GM19099 (cell line): ENCODE results near the gene PPP1R16B.

ENCODE experiments used
- POLR2A ChIP-seq: IDR thresholded peaks from 3 replicates; pipeline ENCODE4 v1.6.1; 2011; ENCODE audit warnings: low read depth; ENCODE audit not compliant: insufficient read length; ENCODE audit errors: extremely low read depth

PPP1R16B gene

GRCh38 chr20:38957235-38957876, 151.9 kb downstream of the PPP1R16B start:
- TF ChIP-seq POLR2A, result no peak

- no peak for TF ChIP-seq POLR2A
Measured at GRCh38 chr20:38957915-38958485, 152.5 kb downstream of the PPP1R16B start.

DNA sequence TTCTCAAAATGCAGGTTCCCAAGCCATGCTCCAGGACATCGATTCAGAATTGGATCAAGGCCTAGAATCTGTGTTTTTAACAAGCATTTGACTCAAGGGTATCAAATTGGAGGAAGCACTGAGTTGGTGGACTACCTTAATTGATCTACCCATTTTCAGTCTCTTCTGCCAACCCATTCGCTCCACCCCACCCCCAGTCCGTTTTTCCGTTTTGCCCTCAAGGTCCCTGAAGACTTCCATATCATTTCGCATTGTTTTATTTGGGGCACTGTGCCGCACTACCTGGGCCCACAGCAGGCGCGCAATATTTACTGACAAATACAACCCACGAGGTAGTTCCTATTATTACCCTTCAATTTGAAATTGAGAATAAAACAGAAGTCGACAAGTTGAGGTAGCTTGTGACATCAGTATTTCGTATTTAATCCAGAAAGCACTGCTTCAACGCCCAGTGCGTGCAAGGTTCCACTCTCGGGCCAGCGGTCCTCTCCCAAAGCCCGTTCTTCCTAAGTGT, 156.1 kb downstream of the PPP1R16B start:
- no peak for TF ChIP-seq POLR2A

DNA sequence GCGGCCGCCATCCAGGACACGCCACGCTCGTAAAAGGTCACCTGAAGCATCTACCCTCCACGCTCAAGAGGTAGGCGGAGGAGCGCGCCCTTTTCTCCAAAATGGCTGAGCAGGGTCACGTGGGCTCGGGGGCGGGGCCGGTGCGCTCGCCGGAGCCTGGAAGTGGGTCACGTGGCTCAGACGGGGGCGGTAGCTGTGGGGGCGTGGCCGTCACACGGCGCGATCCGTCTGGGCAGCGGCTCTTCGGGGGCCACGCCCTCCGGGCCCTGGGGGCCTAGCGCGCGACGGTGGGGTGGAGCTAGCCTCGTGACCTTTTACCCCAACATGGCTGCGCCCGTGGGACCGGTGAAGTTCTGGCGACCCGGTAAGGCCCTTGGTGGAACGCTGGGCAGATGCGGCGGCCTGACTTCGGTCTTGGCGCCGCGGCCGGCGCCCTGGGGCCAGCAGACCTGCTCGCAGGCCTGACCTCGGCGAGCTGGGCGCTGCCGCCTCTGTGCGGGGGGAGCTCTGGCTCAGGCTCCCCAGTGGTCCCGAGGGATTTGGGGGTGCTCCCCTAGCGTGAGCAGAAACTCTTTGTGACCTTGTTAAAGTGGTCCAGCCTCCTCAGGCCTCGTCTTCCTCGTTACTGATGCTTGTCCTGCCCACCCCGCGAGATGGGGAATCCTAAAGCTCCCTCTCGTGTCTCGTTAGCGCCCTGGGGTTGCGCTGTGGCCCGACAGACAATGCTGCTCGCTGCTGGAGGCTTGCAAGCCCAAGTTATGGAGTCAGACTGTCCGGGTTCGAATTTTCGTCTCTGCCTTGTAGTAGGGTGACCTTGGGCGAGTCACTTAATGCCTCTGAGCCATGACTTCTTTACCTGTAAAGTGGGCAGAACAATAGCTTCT, 156.8 kb downstream of the PPP1R16B start, which contains the start of gene DHX35:
Gene DHX35 (plus strand): TSS at position 301 of the 884 bp plus-strand sequence. CDS start 24 bp downstream, at position 325.
- peak; percentile 78 for TF ChIP-seq POLR2A

DNA sequence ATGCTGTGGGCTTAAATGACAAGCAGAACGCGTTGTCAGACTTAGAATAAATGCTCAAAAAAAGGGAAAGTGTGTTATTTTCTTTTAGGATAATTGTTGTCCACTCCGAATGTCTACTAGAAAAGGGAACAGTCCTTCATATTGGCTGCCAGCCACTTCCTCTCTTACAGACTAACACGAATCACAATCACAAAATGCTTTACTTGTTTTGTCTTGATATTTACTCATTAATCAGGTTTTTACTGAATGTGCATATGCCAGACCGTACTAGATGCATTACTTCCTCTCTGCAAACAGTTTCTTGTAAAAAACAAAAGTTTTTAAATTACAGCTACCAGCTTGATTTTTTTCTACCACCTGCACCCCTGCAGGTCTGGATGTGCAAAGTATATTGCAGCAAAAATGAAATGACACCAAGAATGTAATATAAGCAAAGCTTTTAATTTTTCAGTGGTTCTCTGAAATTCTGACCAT, 157.5 kb downstream of the PPP1R16B start:
- TF ChIP-seq POLR2A, result no peak

DNA sequence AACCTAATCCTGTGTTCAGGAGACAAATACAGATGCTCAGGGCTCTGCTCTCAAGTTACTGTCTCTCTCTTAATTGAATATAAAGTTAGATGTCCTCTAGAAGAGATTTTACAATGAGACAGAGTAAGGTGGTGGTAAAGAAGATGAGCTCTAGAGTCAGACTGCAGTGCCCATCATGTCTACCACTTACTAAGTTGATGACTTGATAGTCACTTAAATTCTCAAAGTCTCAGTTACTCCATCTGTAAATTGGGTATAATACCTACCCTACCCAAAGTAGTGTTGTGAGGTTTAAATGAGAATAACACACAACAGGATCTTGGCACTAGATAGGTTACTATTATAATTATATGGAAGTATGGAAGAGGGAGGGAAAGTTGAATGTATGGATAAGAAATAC, 158.2 kb downstream of the PPP1R16B start:
- TF ChIP-seq POLR2A, result no peak

DNA sequence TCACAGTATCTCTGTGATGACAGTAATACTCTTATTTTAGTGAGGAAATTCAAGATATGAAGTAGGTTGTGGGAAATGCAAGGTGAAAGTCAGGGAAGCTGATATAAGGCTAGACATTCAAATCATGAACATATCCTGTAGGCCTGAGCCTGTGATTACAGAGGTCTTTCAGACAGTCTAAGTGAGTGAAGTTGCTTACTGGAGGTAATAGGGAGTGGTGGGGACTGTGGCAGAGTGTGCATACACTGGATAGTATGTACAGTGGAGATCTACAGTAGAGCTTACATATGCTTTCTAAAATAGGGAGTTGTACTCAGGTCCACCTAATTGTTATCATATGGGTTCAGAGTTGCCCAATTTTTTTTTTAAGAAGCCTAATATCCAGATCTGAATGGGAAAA, 159.8 kb downstream of the PPP1R16B start:
- TF ChIP-seq POLR2A, result no peak

GRCh38 chr20:38968090-38968489, 162.6 kb downstream of the PPP1R16B start:
- no peak for TF ChIP-seq POLR2A

DNA sequence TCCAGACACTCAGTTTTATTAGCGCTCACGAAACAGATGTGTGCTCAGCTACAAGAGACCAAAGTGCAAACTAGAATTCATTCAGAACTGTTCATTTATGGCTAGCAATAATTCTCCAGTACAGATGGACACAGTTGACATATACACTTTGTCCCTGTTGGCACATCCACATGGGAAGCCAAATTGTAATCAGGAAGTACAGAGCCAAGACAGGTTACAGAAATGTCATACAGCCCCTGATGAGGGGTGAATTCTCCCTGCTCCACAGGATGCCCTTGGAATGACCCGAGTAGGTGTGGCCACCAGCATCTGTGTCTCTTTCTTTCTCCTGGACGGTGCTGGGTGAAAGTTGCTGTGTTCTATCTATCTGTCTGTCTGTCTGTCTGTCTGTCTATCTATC, 164.2 kb downstream of the PPP1R16B start:
- no peak for TF ChIP-seq POLR2A

GRCh38 chr20:38970302-38970701, 164.8 kb downstream of the PPP1R16B start:
- TF ChIP-seq POLR2A, result no peak
